GM18498 (cell line): ENCODE data around the gene OR52W1.
"Not testable (repeated sequence)": the region's sequence is repeated elsewhere in the genome, so short reads cannot be mapped to it uniquely, and the experiment has no call there.

Source experiments
- ATAC-seq: cut with Tn5 transposase; IDR thresholded peaks from one replicate; pipeline ENCODE4 v1.9.1; 2021; ENCODE audit warnings: mild to moderate bottlenecking, moderate library complexity; ENCODE audit not compliant: unreplicated experiment

OR52W1 gene

GRCh38 chr11:6216501-6216900, 17.5 kb downstream of the OR52W1 start:
- no peak for ATAC-seq

GRCh38 chr11:6217722-6218121, 18.7 kb downstream of the OR52W1 start:
- no peak for ATAC-seq

GRCh38 chr11:6219359-6219758, 20.3 kb downstream of the OR52W1 start:
- ATAC-seq, result no peak

- ATAC-seq, result no peak
Measured at GRCh38 chr11:6223854-6224253, 24.8 kb downstream of the OR52W1 start.

- no peak for ATAC-seq
Measured at GRCh38 chr11:6224421-6224820, 25.4 kb downstream of the OR52W1 start.

- ATAC-seq, result no peak
Measured at GRCh38 chr11:6225024-6225423, 26.0 kb downstream of the OR52W1 start.

GRCh38 chr11:6225896-6226295, 26.9 kb downstream of the OR52W1 start:
- ATAC-seq, result no peak

GRCh38 chr11:6228520-6228919, 29.5 kb downstream of the OR52W1 start:
- no peak for ATAC-seq

GRCh38 chr11:6229911-6230310, 30.9 kb downstream of the OR52W1 start:
- no peak for ATAC-seq

- no peak for ATAC-seq
Measured at GRCh38 chr11:6232899-6233298, 33.9 kb downstream of the OR52W1 start.

- no peak for ATAC-seq
Measured at GRCh38 chr11:6233984-6234386, 35.0 kb downstream of the OR52W1 start.

GRCh38 chr11:6234387-6235107, 35.5 kb downstream of the OR52W1 start, which contains the start of gene FHIP1B:
FHIP1B (minus strand) TSS chr11:6234636; CDS start chr11:6224516, 10,120 bp downstream.
- peak; percentile 96 for ATAC-seq

GRCh38 chr11:6237266-6237665, 38.2 kb downstream of the OR52W1 start:
- ATAC-seq, result no peak

- no peak for ATAC-seq
Measured at GRCh38 chr11:6237761-6238302, 38.8 kb downstream of the OR52W1 start.

GRCh38 chr11:6238902-6239301, 39.9 kb downstream of the OR52W1 start, which contains the start of gene CNGA4:
CNGA4 (plus strand) TSS chr11:6239089; CDS start chr11:6239207, 118 bp downstream.
- no peak for ATAC-seq

GRCh38 chr11:6240139-6240538, 41.1 kb downstream of the OR52W1 start:
- ATAC-seq, result no peak

GRCh38 chr11:6240781-6241180, 41.8 kb downstream of the OR52W1 start:
- no peak for ATAC-seq

- no peak for ATAC-seq
Measured at GRCh38 chr11:6241316-6241715, 42.3 kb downstream of the OR52W1 start.

- no peak for ATAC-seq
Measured at GRCh38 chr11:6245536-6245935, 46.5 kb downstream of the OR52W1 start.

GRCh38 chr11:6248248-6248647, 49.2 kb downstream of the OR52W1 start:
- no peak for ATAC-seq

GRCh38 chr11:6248897-6249296, 49.9 kb downstream of the OR52W1 start:
- not testable (repeated sequence) for ATAC-seq
